IMR-90 (cell line): ENCODE results near the gene COL8A1. TPM values are rescaled to one million over a fixed set of nuclear protein-coding genes. Genes with fewer than 3 reads are reported as not detected.

Experiments
- ATAC-seq: fragments of 200-7000 bp; cut with Tn5 transposase; 2 replicates; pipeline ENCODE4 v1.9.1; 2020; ENCODE audit warnings: low read depth, mild to moderate bottlenecking, moderate library complexity
- BruUV-seq: library from RNA; stranded (reverse); fragments of 400-500 nt; replicated peaks from 2 replicates; lab custom pipeline; 2021; lab: Mats Ljungman, UMichigan
- CTCF ChIA-PET: fragments of 300-600 bp; formaldehyde crosslinking; extraction: SDS; loops from one replicate; lab custom pipeline; 2021; ENCODE audit warnings: antibody characterized with exemption; lab: Yijun Ruan, JAX
- POLR2A ChIA-PET: fragments of 300-600 bp; sonication (Branson Sonifier 250); formaldehyde crosslinking; loops from one replicate; lab custom pipeline; 2022; ENCODE audit warnings: antibody characterized with exemption; ENCODE audit not compliant: unreplicated experiment; lab: Charles Lee
- DNase-seq: peaks from one replicate; pipeline ENCODE4 v3.0.0; 2013
- H2AFZ ChIP-seq: replicated peaks from 2 replicates; pipeline ENCODE3; 2013; ENCODE audit warnings: low read length, mild to moderate bottlenecking; ENCODE audit not compliant: poor library complexity
- H2AK5ac ChIP-seq: 2 replicates; pipeline ENCODE4 v1.6.1; 2013; ENCODE audit warnings: low read depth, low read length, inconsistent platforms
- H2AK9ac ChIP-seq: replicated peaks from 2 replicates; pipeline ENCODE3; 2013; ENCODE audit warnings: mild to moderate bottlenecking, low read depth, low read length, moderate library complexity; ENCODE audit not compliant: poor library complexity
- H2BK120ac ChIP-seq: 2 replicates; pipeline ENCODE4 v1.6.1; 2013; ENCODE audit warnings: low read depth, low read length, inconsistent platforms
- H2BK15ac ChIP-seq: 3 replicates; pipeline ENCODE4 v1.6.1; 2013; ENCODE audit warnings: low read depth, low read length, inconsistent platforms
- H2BK20ac ChIP-seq: 2 replicates; pipeline ENCODE4 v1.6.1; 2013; ENCODE audit warnings: low read depth, mild to moderate bottlenecking, inconsistent platforms, low read length, moderate library complexity
- H2BK5ac ChIP-seq: 2 replicates; pipeline ENCODE4 v1.6.1; 2013; ENCODE audit warnings: mild to moderate bottlenecking, low read depth, low read length, inconsistent platforms; ENCODE audit not compliant: poor library complexity, severe bottlenecking
- H3K14ac ChIP-seq: replicated peaks from 2 replicates; pipeline ENCODE4 v1.6.1; 2013; ENCODE audit warnings: low read depth, low read length, inconsistent platforms
- H3K18ac ChIP-seq: 2 replicates; pipeline ENCODE4 v1.6.1; 2013; ENCODE audit warnings: low read depth, low read length, control low read depth
- H3K23ac ChIP-seq: 2 replicates; pipeline ENCODE4 v1.6.1; 2013; ENCODE audit warnings: low read depth, low read length, inconsistent platforms
- H3K27ac ChIP-seq: 2 replicates; pipeline ENCODE4 v1.5.1; 2013; ENCODE audit warnings: mild to moderate bottlenecking, control low read depth, low read length; ENCODE audit not compliant: insufficient read depth
- H3K27me3 ChIP-seq: 2 replicates; pipeline ENCODE4 v1.6.1; 2013; ENCODE audit warnings: low read length; ENCODE audit not compliant: control insufficient read depth, insufficient read depth
- H3K36me3 ChIP-seq: 2 replicates; pipeline ENCODE4 v1.6.1; 2013; ENCODE audit warnings: low read length, mixed read lengths; ENCODE audit not compliant: control insufficient read depth, insufficient read depth
- H3K4ac ChIP-seq: 2 replicates; pipeline ENCODE4 v1.6.1; 2013; ENCODE audit warnings: low read depth, low read length, inconsistent platforms
- H3K4me1 ChIP-seq: 2 replicates; pipeline ENCODE4 v1.6.1; 2013; ENCODE audit warnings: low read length, mixed read lengths; ENCODE audit not compliant: control insufficient read depth, insufficient read depth
- H3K4me2 ChIP-seq: 2 replicates; pipeline ENCODE4 v1.6.1; 2013; ENCODE audit warnings: low read depth, mild to moderate bottlenecking, control low read depth, low read length, moderate library complexity
- H3K4me3 ChIP-seq: 2 replicates; pipeline ENCODE4 v1.5.1; 2013; ENCODE audit warnings: low read depth, mild to moderate bottlenecking, control low read depth, low read length, moderate library complexity; ENCODE audit not compliant: insufficient read depth
- H3K56ac ChIP-seq: 2 replicates; pipeline ENCODE4 v1.6.1; 2013; ENCODE audit warnings: low read length, inconsistent platforms; ENCODE audit not compliant: insufficient read depth; ENCODE audit errors: extremely low read depth
- H3K79me1 ChIP-seq, 2 experiments: 2 replicates each; pipeline ENCODE4 v1.6.1; 2013; ENCODE audit warnings: low read length in 2 of 2, inconsistent platforms in 1 of 2, low read depth in 1 of 2
- H3K9ac ChIP-seq: 2 replicates; pipeline ENCODE4 v1.6.1; 2013; ENCODE audit warnings: low read depth, low read length, control low read depth
- H3K9me1 ChIP-seq: 2 replicates; pipeline ENCODE4 v1.6.1; 2013; ENCODE audit warnings: low read length, inconsistent platforms; ENCODE audit not compliant: insufficient read depth
- H3K9me3 ChIP-seq: 2 replicates; pipeline ENCODE4 v1.6.1; 2013; ENCODE audit warnings: low read length; ENCODE audit not compliant: control insufficient read depth, insufficient read depth
- H4K20me1 ChIP-seq: 2 replicates; pipeline ENCODE4 v1.6.1; 2013; ENCODE audit warnings: low read length, inconsistent platforms; ENCODE audit not compliant: insufficient read depth
- H4K5ac ChIP-seq: 2 replicates; pipeline ENCODE4 v1.6.1; 2013; ENCODE audit warnings: mild to moderate bottlenecking, low read depth, low read length, control low read depth
- H4K8ac ChIP-seq, 2 experiments: 2 replicates each; pipeline ENCODE4 v1.6.1; 2013; ENCODE audit warnings: low read depth in 2 of 2, low read length in 2 of 2, control low read depth in 1 of 2, inconsistent platforms in 1 of 2
- H4K91ac ChIP-seq: 2 replicates; pipeline ENCODE4 v1.6.1; 2013; ENCODE audit warnings: low read depth, low read length, inconsistent platforms; ENCODE audit not compliant: insufficient read depth
- BHLHE40 ChIP-seq: fragments of 150-350 bp; IDR thresholded peaks from 2 replicates; pipeline ENCODE4 v1.6.1; 2016; ENCODE audit warnings: mild to moderate bottlenecking, low read depth, low read length
- CEBPB ChIP-seq: IDR thresholded peaks from 2 replicates; pipeline ENCODE4 v1.6.1; 2012; ENCODE audit warnings: low read depth, low read length, improper control_type of control experiment
- CTCF ChIP-seq: conservative IDR thresholded peaks from 2 replicates; pipeline ENCODE4 v1.5.1; 2012; ENCODE audit warnings: mild to moderate bottlenecking, low read depth, low read length, improper control_type of control experiment
- ELK1 ChIP-seq: fragments of 150-350 bp; IDR thresholded peaks from 2 replicates; pipeline ENCODE4 v1.6.1; 2016; ENCODE audit warnings: low read depth, mild to moderate bottlenecking, low read length, moderate library complexity, borderline replicate concordance
- FOS ChIP-seq: fragments of 150-350 bp; IDR thresholded peaks from 2 replicates; pipeline ENCODE4 v1.6.1; 2016; ENCODE audit warnings: low read depth, low read length
- MAFK ChIP-seq: IDR thresholded peaks from 2 replicates; pipeline ENCODE4 v1.6.1; 2012; ENCODE audit warnings: low read depth, low read length, improper control_type of control experiment
- MAZ ChIP-seq: IDR thresholded peaks from 2 replicates; pipeline ENCODE4 v1.6.1; 2012; ENCODE audit warnings: low read depth, mild to moderate bottlenecking, low read length, improper control_type of control experiment, moderate library complexity, borderline replicate concordance
- MXI1 ChIP-seq: IDR thresholded peaks from 2 replicates; pipeline ENCODE4 v1.6.1; 2012; ENCODE audit warnings: low read depth, mild to moderate bottlenecking, low read length, moderate library complexity, borderline replicate concordance
- NFE2L2 ChIP-seq: fragments of 150-350 bp; IDR thresholded peaks from 2 replicates; pipeline ENCODE4 v1.6.1; 2016; ENCODE audit warnings: low read depth, mild to moderate bottlenecking, low read length
- RAD21 ChIP-seq: IDR thresholded peaks from 2 replicates; pipeline ENCODE4 v1.6.1; 2012; ENCODE audit warnings: low read length, improper control_type of control experiment
- RCOR1 ChIP-seq: IDR thresholded peaks from 2 replicates; pipeline ENCODE4 v1.6.1; 2012; ENCODE audit warnings: mild to moderate bottlenecking, low read length, improper control_type of control experiment; ENCODE audit not compliant: insufficient replicate concordance
- RFX5 ChIP-seq: IDR thresholded peaks from 2 replicates; pipeline ENCODE4 v1.8.0; 2012; ENCODE audit warnings: low read depth, mild to moderate bottlenecking, low read length, moderate library complexity
- WGBS, 2 experiments: methylation state at CpG; one replicate each; pipeline versions ENCODE4 v1.1.5 to v1.1.7; 2013; ENCODE audit warnings: missing lambda C conversion rate in 2 of 2; ENCODE audit not compliant: insufficient read length in 1 of 2; ENCODE audit errors: extremely low coverage in 2 of 2; 5-methylcytosine and 5-hydroxymethylcytosine counted together
- dilution Hi-C: fragments of 300-500 bp; cut with HindIII; formaldehyde crosslinking; loops from one replicate; pipeline ENCODE4 v1.14.3; 2018; ENCODE audit warnings: low sequenced_read_pairs; ENCODE audit not compliant: unreplicated experiment
- in situ Hi-C: fragments of 300-500 bp; cut with MboI; formaldehyde crosslinking; loops from 3 replicates; pipeline ENCODE4 v1.14.3; 2019; ENCODE audit warnings: low sequenced_read_pairs, inconsistent platforms, mixed read lengths
- intact Hi-C: fragments of 100-400 bp; cut with micrococcal nuclease; formaldehyde crosslinking; loops from 2 replicates; pipeline ENCODE4 v1.10.0; 2022
- polyA plus RNA-seq, 3 experiments: library from polyadenylated mRNA; depleted of rRNA; stranded (reverse); fragments of >200 nt; gene quantifications; 2 replicates each; pipeline ENCODE4 v1.2.3, GENCODE V29; 2012; ENCODE audit warnings: low replicate concordance in 1 of 3
- total RNA-seq: library from RNA; depleted of rRNA; stranded (reverse); fragments of >200 nt; gene quantifications from 2 replicates; pipeline ENCODE4 v1.2.3, GENCODE V29; 2012
- TF ChIP-seq, protein P1 (sequence below): fragments of 150-350 bp; IDR thresholded peaks from 2 replicates; pipeline ENCODE4 v1.6.1; 2017; ENCODE audit warnings: mild to moderate bottlenecking, antibody characterized with exemption, low read length, low read depth

Gene COL8A1
- total and polyA plus RNA-seq, 2 of the 4 experiments (the other 2 are of a cell fraction), result 119 to 151 TPM

GRCh38 chr3:99848433-99848832, 210.0 kb downstream of the COL8A1 start:
- TF ChIP-seq RAD21 (no peak), CTCF (no peak), ELK1 (no peak), MAZ (no peak), RFX5 (no peak), MAFK (no peak), NFE2L2 (no peak), FOS (no peak), RCOR1 (no peak), CEBPB (no peak), BHLHE40 (no peak), MXI1 (no peak)
- TF ChIP-seq, protein P1, sequence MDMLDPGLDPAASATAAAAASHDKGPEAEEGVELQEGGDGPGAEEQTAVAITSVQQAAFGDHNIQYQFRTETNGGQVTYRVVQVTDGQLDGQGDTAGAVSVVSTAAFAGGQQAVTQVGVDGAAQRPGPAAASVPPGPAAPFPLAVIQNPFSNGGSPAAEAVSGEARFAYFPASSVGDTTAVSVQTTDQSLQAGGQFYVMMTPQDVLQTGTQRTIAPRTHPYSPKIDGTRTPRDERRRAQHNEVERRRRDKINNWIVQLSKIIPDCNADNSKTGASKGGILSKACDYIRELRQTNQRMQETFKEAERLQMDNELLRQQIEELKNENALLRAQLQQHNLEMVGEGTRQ, result no peak
- BruUV-seq, result no TSS peak
- ATAC-seq (no peak), DNase-seq (no peak)
- Histone ChIP-seq H2BK15ac (no peak overlapping the region), H3K14ac (no peak overlapping the region), H2AK9ac (no peak overlapping the region), H2AK5ac (no peak overlapping the region), H3K4me2 (no peak overlapping the region), H3K79me1 (peaks cover 33 to 60% of the 10 kb centered on the region in 2 experiments), H3K23ac (0 out of 2 replicates have a peak overlapping the region, but pooled peaks have one; percentile 11), H4K8ac (no peak overlapping the region), H4K91ac (no peak overlapping the region), H2BK20ac (no peak overlapping the region), H3K56ac (no peak overlapping the region), H3K9me1 (peaks cover 12% of the 10 kb centered on the region), H3K18ac (no peak overlapping the region), H3K4ac (no peak overlapping the region; the same call in 1 of the 2 replicates), H4K20me1 (peaks cover 22% of the 10 kb centered on the region), H4K5ac (no peak overlapping the region), H3K9me3 (no peaks in the 10 kb centered on the region), H3K27me3 (no peaks in the 10 kb centered on the region), H3K27ac (no peak overlapping the region), H2BK120ac (no peak overlapping the region), H3K36me3 (peaks cover 21% of the 10 kb centered on the region), H3K9ac (no peak overlapping the region), H2AFZ (no peak overlapping the region), H3K4me3 (no peak overlapping the region), H2BK5ac (no peak overlapping the region), H3K4me1 (peaks cover 14% of the 10 kb centered on the region)
- WGBS, 2 experiments, result 97% methylated on average over 5 of the region's 6 CpGs; no CpG with 5 or more reads in 1 of the 2 experiments
- POLR2A ChIA-PET, result no interaction called here
- dilution Hi-C loops, result no loop called here
- intact Hi-C loops, result no loop called here
- CTCF ChIA-PET, result no interaction called here
- in situ Hi-C loops, result loop anchor here (25.0 kb wide), 1 partner anchor 889 kb away; no protein-coding TSS in a partner anchor
